ENCODE data around the gene RBMS3. TPM values are rescaled to one million over a fixed set of nuclear protein-coding genes. Genes with fewer than 3 reads are reported as not detected.
"Not testable (repeated sequence)": the region's sequence is repeated elsewhere in the genome, so short reads cannot be mapped to it uniquely, and the experiment has no call there.

Gene RBMS3
- total RNA-seq, 1 experiment from 2014 or later: 1.3 TPM

GRCh38 chr3:29520764-29521163 lies 239.9 kb downstream of the RBMS3 start:
- H3K27me3 Mint-ChIP-seq (ENCODE audit: unreplicated experiment): no peaks in the 10 kb centered on the region
- H3K36me3 Mint-ChIP-seq (ENCODE audit: insufficient read depth, unreplicated experiment): no peaks in the 10 kb centered on the region
- H3K4me3 Mint-ChIP-seq (ENCODE audit: low read depth, unreplicated experiment): no peak overlapping the region
- DNase-seq: no peak
- intact Hi-C loops (cut with micrococcal nuclease; ENCODE audit: unreplicated experiment): loop anchor here (5.0 kb wide), 1 partner anchor 162 kb away; no protein-coding TSS in a partner anchor
- peaks cover 1% of the 10 kb centered on the region for H3K9me3 Mint-ChIP-seq (ENCODE audit: low read depth, unreplicated experiment)
- no peak for TF ChIP-seq CTCF (IDR thresholded peaks at IDR 0.05; ENCODE audit: unreplicated experiment)
- BruUV-seq (replicated peaks): no TSS peak
- CTCF ChIA-PET: no interaction called here
- H3K4me1 Mint-ChIP-seq (ENCODE audit: low read depth, unreplicated experiment): peaks cover 29% of the 10 kb centered on the region
- H3K27ac Mint-ChIP-seq (ENCODE audit: unreplicated experiment): no peak overlapping the region

- Mint-ChIP-seq H3K36me3 (ENCODE audit: insufficient read depth, unreplicated experiment) (no peaks in the 10 kb centered on the region), H3K27me3 (ENCODE audit: unreplicated experiment) (no peaks in the 10 kb centered on the region), H3K4me3 (ENCODE audit: low read depth, unreplicated experiment) (no peak overlapping the region), H3K4me1 (ENCODE audit: low read depth, unreplicated experiment) (peaks cover 26% of the 10 kb centered on the region), H3K27ac (ENCODE audit: unreplicated experiment) (no peak overlapping the region), H3K9me3 (ENCODE audit: low read depth, unreplicated experiment) (no peaks in the 10 kb centered on the region)
- BruUV-seq (replicated peaks): no TSS peak
- CTCF ChIA-PET: no interaction called here
- no peak for TF ChIP-seq CTCF (IDR thresholded peaks at IDR 0.05; ENCODE audit: unreplicated experiment)
- intact Hi-C loops (cut with micrococcal nuclease; ENCODE audit: unreplicated experiment): loop anchor here (5.0 kb wide), 1 partner anchor 161 kb away; no protein-coding TSS in a partner anchor
- no peak for DNase-seq
These were observed 240.4 kb downstream of the RBMS3 start for GRCh38 chr3:29521293-29521692.

GRCh38 chr3:29521751-29522150 lies 240.9 kb downstream of the RBMS3 start:
- DNase-seq: no peak
- no peaks in the 10 kb centered on the region for H3K9me3 Mint-ChIP-seq (ENCODE audit: low read depth, unreplicated experiment)
- no peaks in the 10 kb centered on the region for H3K27me3 Mint-ChIP-seq (ENCODE audit: unreplicated experiment)
- no TSS peak for BruUV-seq (replicated peaks)
- intact Hi-C loops (cut with micrococcal nuclease; ENCODE audit: unreplicated experiment): loop anchor here (5.0 kb wide), 1 partner anchor 161 kb away; no protein-coding TSS in a partner anchor
- H3K4me1 Mint-ChIP-seq (ENCODE audit: low read depth, unreplicated experiment): peaks cover 26% of the 10 kb centered on the region
- no peak overlapping the region for H3K27ac Mint-ChIP-seq (ENCODE audit: unreplicated experiment)
- CTCF ChIA-PET: no interaction called here
- H3K36me3 Mint-ChIP-seq (ENCODE audit: insufficient read depth, unreplicated experiment): no peaks in the 10 kb centered on the region
- TF ChIP-seq CTCF (IDR thresholded peaks at IDR 0.05; ENCODE audit: unreplicated experiment): no peak
- H3K4me3 Mint-ChIP-seq (ENCODE audit: low read depth, unreplicated experiment): no peak overlapping the region

GRCh38 chr3:29524433-29524832 lies 243.6 kb downstream of the RBMS3 start:
- CTCF ChIA-PET: interaction anchor here (1.3 kb wide), 1 partner anchor 9 kb away, joined by 4 read pairs; no protein-coding TSS in a partner anchor
- H3K9me3 Mint-ChIP-seq (ENCODE audit: low read depth, unreplicated experiment); H3K27me3 Mint-ChIP-seq (ENCODE audit: unreplicated experiment); DNase-seq; H3K36me3 Mint-ChIP-seq (ENCODE audit: insufficient read depth, unreplicated experiment); BruUV-seq (replicated peaks); H3K4me3 Mint-ChIP-seq (ENCODE audit: low read depth, unreplicated experiment); H3K27ac Mint-ChIP-seq (ENCODE audit: unreplicated experiment): not testable (repeated sequence)
- peaks cover 26% of the 10 kb centered on the region for H3K4me1 Mint-ChIP-seq (ENCODE audit: low read depth, unreplicated experiment)
- intact Hi-C loops (cut with micrococcal nuclease; ENCODE audit: unreplicated experiment): loop anchor here (5.0 kb wide), 1 partner anchor 158 kb away; no protein-coding TSS in a partner anchor

GRCh38 chr3:29525254-29525881 lies 244.5 kb downstream of the RBMS3 start:
- no TSS peak for BruUV-seq (replicated peaks)
- no peak for TF ChIP-seq CTCF (IDR thresholded peaks at IDR 0.05; ENCODE audit: unreplicated experiment)
- DNase-seq: peak; percentile 18
- CTCF ChIA-PET: interaction anchor here (0.6 to 1.3 kb wide), 2 partner anchors 10 to 176 kb away, joined by 4 read pairs; no protein-coding TSS in a partner anchor
- Mint-ChIP-seq H3K27me3 (ENCODE audit: unreplicated experiment) (no peaks in the 10 kb centered on the region), H3K36me3 (ENCODE audit: insufficient read depth, unreplicated experiment) (no peaks in the 10 kb centered on the region), H3K4me1 (ENCODE audit: low read depth, unreplicated experiment) (peaks cover 26% of the 10 kb centered on the region), H3K9me3 (ENCODE audit: low read depth, unreplicated experiment) (no peaks in the 10 kb centered on the region), H3K27ac (ENCODE audit: unreplicated experiment) (no peak overlapping the region), H3K4me3 (ENCODE audit: low read depth, unreplicated experiment) (no peak overlapping the region)
- intact Hi-C loops (cut with micrococcal nuclease; ENCODE audit: unreplicated experiment): no loop called here
